Measurements from ENCODE around the gene ZNG1F.
"Not testable (repeated sequence)": the region's sequence is repeated elsewhere in the genome, so short reads cannot be mapped to it uniquely, and the experiment has no call there.

ZNG1F gene

GRCh38 chr9:41189217-41189616, at the start of gene ZNG1F:
ZNG1F (minus strand) TSS chr9:41189317; CDS start chr9:41189258, 59 bp downstream.
- not testable (repeated sequence) for H3K4me3 ChIP-seq (ENCODE audit: low read length); DNase-seq (ENCODE audit: low read depth)

GRCh38 chr9:41237110-41237749, 48.1 kb upstream of the ZNG1F start:
- peak overlapping the region; percentile 24 for H3K4me3 ChIP-seq (ENCODE audit: low read length)
- DNase-seq (ENCODE audit: low read depth), result not testable (repeated sequence)

- not testable (repeated sequence) for DNase-seq (ENCODE audit: low read depth); H3K4me3 ChIP-seq (ENCODE audit: low read length)
Measured at GRCh38 chr9:41236486-41237109, 47.5 kb upstream of the ZNG1F start.

- DNase-seq (ENCODE audit: low read depth); H3K4me3 ChIP-seq (ENCODE audit: low read length): not testable (repeated sequence)
Measured at GRCh38 chr9:41234811-41235805, 46.0 kb upstream of the ZNG1F start.

GRCh38 chr9:41234221-41234620, 45.1 kb upstream of the ZNG1F start:
- not testable (repeated sequence) for DNase-seq (ENCODE audit: low read depth); H3K4me3 ChIP-seq (ENCODE audit: low read length)

- not testable (repeated sequence) for DNase-seq (ENCODE audit: low read depth); H3K4me3 ChIP-seq (ENCODE audit: low read length)
Measured at GRCh38 chr9:41232326-41232725, 43.2 kb upstream of the ZNG1F start.

GRCh38 chr9:41230418-41230817, 41.3 kb upstream of the ZNG1F start:
- not testable (repeated sequence) for DNase-seq (ENCODE audit: low read depth); H3K4me3 ChIP-seq (ENCODE audit: low read length)

- DNase-seq (ENCODE audit: low read depth), result no peak
- H3K4me3 ChIP-seq (ENCODE audit: low read length), result no peak overlapping the region
- no peak for TF ChIP-seq CTCF (conservative IDR thresholded peaks at IDR 0.05; ENCODE audit: low read depth, low read length)
Measured at GRCh38 chr9:41229408-41230401, 40.6 kb upstream of the ZNG1F start.

GRCh38 chr9:41219831-41220230, 30.7 kb upstream of the ZNG1F start:
- H3K4me3 ChIP-seq (ENCODE audit: low read length); DNase-seq (ENCODE audit: low read depth): not testable (repeated sequence)

GRCh38 chr9:41188439-41188838, 678 bp downstream of the ZNG1F start:
- not testable (repeated sequence) for H3K4me3 ChIP-seq (ENCODE audit: low read length); DNase-seq (ENCODE audit: low read depth)

GRCh38 chr9:41174994-41175393, 14.1 kb downstream of the ZNG1F start:
- not testable (repeated sequence) for DNase-seq (ENCODE audit: low read depth); H3K4me3 ChIP-seq (ENCODE audit: low read length)

GRCh38 chr9:41150116-41150515, 39.0 kb downstream of the ZNG1F start:
- DNase-seq (ENCODE audit: low read depth); H3K4me3 ChIP-seq (ENCODE audit: low read length): not testable (repeated sequence)

GRCh38 chr9:41141878-41142277, 47.2 kb downstream of the ZNG1F start:
- not testable (repeated sequence) for DNase-seq (ENCODE audit: low read depth); H3K4me3 ChIP-seq (ENCODE audit: low read length)

GRCh38 chr9:41128581-41128980, 60.5 kb downstream of the ZNG1F start, which contains the start of gene FOXD4L6:
FOXD4L6 (minus strand) TSS chr9:41128681; CDS start chr9:41128383, 298 bp downstream.
- not testable (repeated sequence) for H3K4me3 ChIP-seq (ENCODE audit: low read length); DNase-seq (ENCODE audit: low read depth)

- DNase-seq (ENCODE audit: low read depth); H3K4me3 ChIP-seq (ENCODE audit: low read length): not testable (repeated sequence)
Measured at GRCh38 chr9:41126746-41127446, 62.2 kb downstream of the ZNG1F start.

- not testable (repeated sequence) for H3K4me3 ChIP-seq (ENCODE audit: low read length); DNase-seq (ENCODE audit: low read depth)
Measured at GRCh38 chr9:41125936-41126335, 63.2 kb downstream of the ZNG1F start.

All from retinal pigment epithelial cell (primary cell).